ENCODE data around the gene ARSG.

DNA sequence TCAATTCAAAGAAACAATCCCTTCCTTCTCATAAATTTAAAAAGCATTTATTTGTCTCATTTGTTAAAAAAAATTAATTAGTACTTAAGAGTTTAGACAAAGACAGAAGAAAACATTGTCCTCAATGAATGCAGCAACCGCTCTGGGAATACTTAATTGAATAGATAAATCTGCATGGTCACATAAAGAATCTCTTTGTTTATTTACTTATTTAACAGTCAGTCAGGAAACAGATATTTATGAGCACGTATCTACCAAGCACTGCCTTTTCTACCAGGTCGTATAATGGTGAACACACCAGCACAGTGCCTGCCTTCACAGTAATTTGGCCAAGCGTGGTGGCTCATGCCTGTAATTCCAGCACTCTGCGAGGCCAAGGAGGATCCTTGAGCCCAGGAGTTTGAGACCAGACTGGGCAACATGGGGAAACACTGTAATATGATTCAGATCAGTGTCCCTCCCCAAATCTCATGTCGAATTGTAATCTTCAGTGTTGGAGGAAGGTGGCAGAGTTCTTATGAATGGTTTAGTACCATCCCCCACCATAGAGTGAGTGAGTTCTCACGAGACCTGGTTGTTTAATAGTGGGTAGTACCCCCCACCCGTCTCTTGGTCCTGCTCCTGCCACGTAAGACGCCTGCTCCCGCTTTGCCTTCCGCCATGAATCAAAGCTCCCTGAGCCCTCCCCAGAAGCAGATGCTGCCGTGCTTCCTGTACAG is 157.9 kb downstream of the ARSG start:
- no peak for TF ChIP-seq OVOL2 (CRISPR knock-in tag; IDR thresholded peaks at IDR 0.05; ENCODE audit: borderline replicate concordance)
- no peak for TF ChIP-seq MYBL2 (CRISPR knock-in tag; IDR thresholded peaks at IDR 0.05)
- no peak for TF ChIP-seq KAT7 (CRISPR knock-in tag; IDR thresholded peaks at IDR 0.05; ENCODE audit: borderline replicate concordance)
